Measurements from ENCODE around the gene ETHE1. TPM values are rescaled to one million over a fixed set of nuclear protein-coding genes. Genes with fewer than 3 reads are reported as not detected.

ETHE1 gene
- total and polyA plus RNA-seq, 2 of the 8 experiments (the other 6 are each of a cell fraction or from before 2014, with no cell fraction given), result 19.9 to 96.0 TPM

- TF ChIP-seq TBP (IDR thresholded peaks at IDR 0.05; ENCODE audit: low read depth, low read length) (no peak), CHD1 (IDR thresholded peaks at IDR 0.05; ENCODE audit: low read depth, low read length) (no peak), TEAD4 (IDR thresholded peaks at IDR 0.05; ENCODE audit: low read depth, low read length) (no peak), ATF2 (IDR thresholded peaks at IDR 0.05; ENCODE audit: low read length) (no peak), SP2 (IDR thresholded peaks at IDR 0.05; ENCODE audit: low read length) (no peak), E2F6 (IDR thresholded peaks at IDR 0.05) (no peak)
Measured at GRCh38 chr19:43490759-43491158, 36.2 kb downstream of the ETHE1 start (continued).

Data from H1 (cell line).